ENCODE measurements around the gene OR10G2.
"Not testable (repeated sequence)": the region's sequence is repeated elsewhere in the genome, so short reads cannot be mapped to it uniquely, and the experiment has no call there.

Gene OR10G2

GRCh38 chr14:21634840-21635239 lies at the start of gene OR10G2:
OR10G2 (minus strand) TSS chr14:21634940; CDS start chr14:21634842, 98 bp downstream.
- DNase-seq (ENCODE audit: low read depth) = no peak

- no peak for DNase-seq (ENCODE audit: low read depth)
Observed at GRCh38 chr14:21680072-21680471, 45.3 kb upstream of the OR10G2 start.

GRCh38 chr14:21675566-21675965 lies 40.8 kb upstream of the OR10G2 start:
- no peak for DNase-seq (ENCODE audit: low read depth)

- DNase-seq (ENCODE audit: low read depth) = no peak
Observed at GRCh38 chr14:21673718-21674117, 39.0 kb upstream of the OR10G2 start, which contains the start of gene OR4E1. OR4E1 (minus strand) TSS chr14:21673818; CDS start chr14:21670935, 2,883 bp downstream.

- DNase-seq (ENCODE audit: low read depth) = no peak
Observed at GRCh38 chr14:21672116-21672515, 37.4 kb upstream of the OR10G2 start.

GRCh38 chr14:21671371-21671770 lies 36.6 kb upstream of the OR10G2 start:
- DNase-seq (ENCODE audit: low read depth) = no peak

- no peak for DNase-seq (ENCODE audit: low read depth)
Observed at GRCh38 chr14:21669284-21669683, 34.5 kb upstream of the OR10G2 start.

GRCh38 chr14:21668377-21668776 lies 33.6 kb upstream of the OR10G2 start:
- no peak for DNase-seq (ENCODE audit: low read depth)

- DNase-seq (ENCODE audit: low read depth) = no peak
Observed at GRCh38 chr14:21656980-21657379, 22.2 kb upstream of the OR10G2 start.

- no peak for DNase-seq (ENCODE audit: low read depth)
Observed at GRCh38 chr14:21654215-21654614, 19.5 kb upstream of the OR10G2 start.

GRCh38 chr14:21653331-21653885 lies 18.7 kb upstream of the OR10G2 start, which contains the start of gene OR4E2:
OR4E2 (plus strand) TSS chr14:21653835; CDS start chr14:21665083, 11,248 bp downstream.
- no peak for DNase-seq (ENCODE audit: low read depth)

GRCh38 chr14:21652209-21652808 lies 17.6 kb upstream of the OR10G2 start:
- no peak for DNase-seq (ENCODE audit: low read depth)

- DNase-seq (ENCODE audit: low read depth) = no peak
Observed at GRCh38 chr14:21647380-21647779, 12.6 kb upstream of the OR10G2 start.

- no peak for DNase-seq (ENCODE audit: low read depth)
Observed at GRCh38 chr14:21643407-21643806, 8.7 kb upstream of the OR10G2 start.

GRCh38 chr14:21642683-21643082 lies 7.9 kb upstream of the OR10G2 start:
- no peak for DNase-seq (ENCODE audit: low read depth)

- no peak for DNase-seq (ENCODE audit: low read depth)
Observed at GRCh38 chr14:21631084-21631483, 3.7 kb downstream of the OR10G2 start.

GRCh38 chr14:21630503-21630902 lies 4.2 kb downstream of the OR10G2 start:
- DNase-seq (ENCODE audit: low read depth) = not testable (repeated sequence)

GRCh38 chr14:21626491-21627230 lies 8.1 kb downstream of the OR10G2 start:
- no peak for DNase-seq (ENCODE audit: low read depth)

- DNase-seq (ENCODE audit: low read depth) = no peak
Observed at GRCh38 chr14:21617614-21618013, 17.1 kb downstream of the OR10G2 start.

GRCh38 chr14:21614240-21614639 lies 20.5 kb downstream of the OR10G2 start:
- DNase-seq (ENCODE audit: low read depth) = no peak

- no peak for DNase-seq (ENCODE audit: low read depth)
Observed at GRCh38 chr14:21612324-21612723, 22.4 kb downstream of the OR10G2 start.

- not testable (repeated sequence) for DNase-seq (ENCODE audit: low read depth)
Observed at GRCh38 chr14:21602181-21602580, 32.6 kb downstream of the OR10G2 start.

- DNase-seq (ENCODE audit: low read depth) = no peak
Observed at GRCh38 chr14:21589317-21589716, 45.4 kb downstream of the OR10G2 start.
